Measurements from ENCODE around the gene FOXN3. TPM values are rescaled to one million over a fixed set of nuclear protein-coding genes. Genes with fewer than 3 reads are reported as not detected.

The FOXN3 gene
- total RNA-seq, 4 donors from 2014 or later, result 66.1 to 130 (median 109) TPM

GRCh38 chr14:89416002-89416995, 734 bp downstream of the FOXN3 start:
- in situ Hi-C loops (cut with MboI; ENCODE audit: low pct_ligation_motif_present in 1 of 4, low pct_unique_long_range_greater_than_20kb in 1 of 4, low sequenced_read_pairs in 3 of 4), result loop anchor here in 2 of 4 donors (25.0 kb wide), 2 partner anchors 379 to 496 kb away; no protein-coding TSS in a partner anchor
- peak; percentile 100 for DNase-seq
- H3K9me3 ChIP-seq, result no peaks in the 10 kb centered on the region
- no peaks in the 10 kb centered on the region for H3K27me3 ChIP-seq
- H3K4me3 ChIP-seq, result peak overlapping the region; percentile 65 to 99 (median 82)
- peak overlapping the region; percentile 98 to 99 (median 98) for H3K27ac ChIP-seq
- H3K4me1 ChIP-seq, result peaks cover 16 to 52% (median 30%) of the 10 kb centered on the region in 4 donors
- 0% methylated on average over 71 of the region's 98 CpGs; no CpG with 5 or more reads in 1 of the 2 donors for WGBS, 2 donors (ENCODE audit: low coverage in 1 of 2)
- intact Hi-C loops (cut with DNase I; ENCODE audit: low total_unique reads), result loop anchor here (1.0 to 10.0 kb wide), 3 partner anchors 111 to 376 kb away; no protein-coding TSS in a partner anchor
- TF ChIP-seq EP300 (IDR thresholded peaks at IDR 0.05; ENCODE audit: low read depth), result no peak
- TF ChIP-seq POLR2AphosphoS5 (IDR thresholded peaks at IDR 0.05), result peak; percentile 69 to 82 (median 80)
- peak; percentile 58 for TF ChIP-seq POLR2A (IDR thresholded peaks at IDR 0.05)
- no peak for TF ChIP-seq CTCF (IDR thresholded peaks at IDR 0.05)
- peaks cover 0 to 9% (median 1%) of the 10 kb centered on the region in 4 donors for H3K36me3 ChIP-seq

DNA sequence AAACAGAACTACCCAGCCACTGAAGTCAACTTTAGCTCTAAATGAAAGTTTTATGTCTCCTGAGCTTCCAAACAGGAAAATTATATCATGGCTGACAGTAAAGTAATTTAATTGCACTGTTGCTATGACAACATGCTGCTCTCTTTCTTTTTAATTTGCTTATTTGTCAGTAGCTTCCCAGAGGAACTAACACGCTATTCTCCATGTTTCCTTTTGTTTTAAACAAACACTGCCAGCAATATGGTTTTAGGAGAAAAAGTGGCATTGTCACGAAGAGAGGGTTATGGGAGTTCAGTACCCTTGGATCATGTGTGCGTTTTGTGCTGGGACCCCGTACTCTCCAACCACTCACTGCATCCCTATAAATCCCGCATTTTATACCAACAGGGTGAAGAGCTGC, 1.9 kb downstream of the FOXN3 start:
- intact Hi-C loops (cut with DNase I; ENCODE audit: low total_unique reads), result loop anchor here (10.0 kb wide), 1 partner anchor 200 kb away; no protein-coding TSS in a partner anchor
- DNase-seq, result no peak
- TF ChIP-seq EP300 (IDR thresholded peaks at IDR 0.05; ENCODE audit: low read depth) (no peak), POLR2A (IDR thresholded peaks at IDR 0.05) (no peak), CTCF (IDR thresholded peaks at IDR 0.05) (no peak), POLR2AphosphoS5 (IDR thresholded peaks at IDR 0.05) (no peak)
- Histone ChIP-seq H3K4me1 (peaks cover 16 to 54% (median 28%) of the 10 kb centered on the region in 4 donors), H3K27ac (peak overlapping the region; percentile 98 to 99 (median 98)), H3K36me3 (peaks cover 0 to 11% (median 4%) of the 10 kb centered on the region in 4 donors), H3K9me3 (no peaks in the 10 kb centered on the region), H3K27me3 (no peaks in the 10 kb centered on the region), H3K4me3 (peak overlapping the region in 3 of 4 donors; percentile 69 to 99 (median 94))
- in situ Hi-C loops (cut with MboI; ENCODE audit: low pct_ligation_motif_present in 1 of 4, low pct_unique_long_range_greater_than_20kb in 1 of 4, low sequenced_read_pairs in 3 of 4), result loop anchor here in 2 of 4 donors (25.0 kb wide), 2 partner anchors 378 to 497 kb away; no protein-coding TSS in a partner anchor
- WGBS, 2 donors (ENCODE audit: low coverage in 1 of 2), result 11 to 18% methylated on average over 5 of the region's 5 CpGs

DNA sequence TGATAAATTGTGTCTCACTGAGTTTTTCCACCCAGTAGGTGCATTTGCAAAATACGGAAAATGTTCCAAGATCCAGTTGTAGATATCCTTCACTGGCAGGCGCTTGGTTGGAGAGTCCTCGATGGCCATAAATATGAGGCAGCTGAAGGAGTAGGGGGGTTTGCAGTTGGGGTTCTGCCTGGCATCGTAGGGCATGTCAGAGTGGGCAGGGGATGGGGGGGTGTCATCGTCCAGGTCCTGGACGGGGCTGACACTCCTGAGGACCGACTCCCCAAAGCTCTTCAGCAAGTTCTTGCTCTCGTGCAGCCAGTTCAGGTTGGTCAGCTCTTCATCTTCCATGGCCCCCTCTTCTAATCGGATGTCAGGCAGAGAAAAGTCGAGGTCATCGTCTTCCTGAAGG, 5.1 kb downstream of the FOXN3 start:
- in situ Hi-C loops (cut with MboI; ENCODE audit: low pct_ligation_motif_present in 1 of 4, low pct_unique_long_range_greater_than_20kb in 1 of 4, low sequenced_read_pairs in 3 of 4) (loop anchor here in 2 of 4 donors (25.0 kb wide), 2 partner anchors 375 to 500 kb away; no protein-coding TSS in a partner anchor), intact Hi-C loops (cut with DNase I; ENCODE audit: low total_unique reads) (loop anchor here (10.0 kb wide), 1 partner anchor 203 kb away; no protein-coding TSS in a partner anchor)
- Histone ChIP-seq H3K27me3 (no peaks in the 10 kb centered on the region), H3K4me3 (no peak overlapping the region), H3K36me3 (peaks cover 0 to 11% (median 4%) of the 10 kb centered on the region in 4 donors), H3K9me3 (no peaks in the 10 kb centered on the region), H3K27ac (no peak overlapping the region), H3K4me1 (peaks cover 11 to 52% (median 20%) of the 10 kb centered on the region in 4 donors)
- 94 to 97% methylated on average over 5 to 11 of the region's 11 CpGs for WGBS, 2 donors (ENCODE audit: low coverage in 1 of 2)
- TF ChIP-seq EP300 (IDR thresholded peaks at IDR 0.05; ENCODE audit: low read depth), result no peak
- TF ChIP-seq POLR2AphosphoS5 (IDR thresholded peaks at IDR 0.05), result no peak
- TF ChIP-seq POLR2A (IDR thresholded peaks at IDR 0.05), result no peak
- TF ChIP-seq CTCF (IDR thresholded peaks at IDR 0.05), result no peak
- DNase-seq, result no peak

GRCh38 chr14:89409961-89410360, 7.1 kb downstream of the FOXN3 start:
- intact Hi-C loops (cut with DNase I; ENCODE audit: low total_unique reads), result loop anchor here (10.0 kb wide), 2 partner anchors 55 to 205 kb away; no protein-coding TSS in a partner anchor
- Histone ChIP-seq H3K4me3 (no peak overlapping the region), H3K9me3 (no peaks in the 10 kb centered on the region), H3K4me1 (peaks cover 8 to 54% (median 20%) of the 10 kb centered on the region in 4 donors), H3K27ac (peak overlapping the region in 2 of 4 donors; percentile 1 to 6), H3K27me3 (no peaks in the 10 kb centered on the region), H3K36me3 (peaks cover 0 to 11% (median 4%) of the 10 kb centered on the region in 4 donors)
- in situ Hi-C loops (cut with MboI; ENCODE audit: low pct_ligation_motif_present in 1 of 4, low pct_unique_long_range_greater_than_20kb in 1 of 4, low sequenced_read_pairs in 3 of 4), result loop anchor here in 2 of 4 donors (25.0 kb wide), 2 partner anchors 373 to 502 kb away; no protein-coding TSS in a partner anchor
- WGBS, 2 donors (ENCODE audit: low coverage in 1 of 2), result 58 to 61% methylated on average over 4 to 10 of the region's 10 CpGs
- no peak for DNase-seq
- no peak for TF ChIP-seq EP300 (IDR thresholded peaks at IDR 0.05; ENCODE audit: low read depth)
- TF ChIP-seq POLR2AphosphoS5 (IDR thresholded peaks at IDR 0.05), result no peak
- TF ChIP-seq CTCF (IDR thresholded peaks at IDR 0.05), result no peak
- TF ChIP-seq POLR2A (IDR thresholded peaks at IDR 0.05), result no peak

All from transverse colon (tissue), 4 donors.